B cell (primary cell): Measurements from ENCODE around the gene STRBP. TPM values are rescaled to one million over a fixed set of nuclear protein-coding genes. Genes with fewer than 3 reads are reported as not detected.

Source experiments
- ATAC-seq: fragments of 200-7000 bp; cut with Tn5 transposase; one replicate; pipeline ENCODE4 v1.10.0; 2021; ENCODE audit warnings: low read depth, mild to moderate bottlenecking, moderate number of reproducible peaks, moderate library complexity
- CTCF ChIA-PET: fragments of 350-600 bp; sonication (Branson Sonifier 250); formaldehyde crosslinking; loops from one replicate; lab custom pipeline; 2021; ENCODE audit warnings: antibody characterized with exemption, inconsistent platforms; lab: Charles Lee
- POLR2A ChIA-PET: fragments of 350-600 bp; sonication (Branson Sonifier 250); formaldehyde crosslinking; loops from one replicate; lab custom pipeline; 2021; ENCODE audit warnings: antibody characterized with exemption; lab: Charles Lee
- DNase-seq: peaks from one replicate; pipeline ENCODE4 v3.0.0; 2013
- H2AFZ ChIP-seq: 2 replicates; pipeline ENCODE4 v1.6.1; 2012; ENCODE audit warnings: mild to moderate bottlenecking, low read depth, low read length; ENCODE audit not compliant: insufficient read depth, poor library complexity, severe bottlenecking
- H3K27ac ChIP-seq, 2 donors: 1 replicate in 1 of 2; 2 replicates in 1 of 2; pipeline ENCODE4 v1.5.1; 2012 to 2013; ENCODE audit warnings: low read length in 2 of 2, mild to moderate bottlenecking in 2 of 2, moderate library complexity in 1 of 2
- H3K27me3 ChIP-seq, 4 experiments: fragments of 200-600 bp in 1 of 4; sonication (generic) in 1 of 4; replicated peaks in 1 of 4; 1 replicate in 2 of 4; 2 replicates in 2 of 4; pipeline versions ENCODE4 v1.6.1 to v1.7.0; 2013 to 2016; ENCODE audit warnings: low read length in 3 of 4, mild to moderate bottlenecking in 2 of 4, mixed read lengths in 1 of 4, moderate library complexity in 1 of 4; ENCODE audit not compliant: insufficient read depth in 4 of 4, control insufficient read depth in 3 of 4; ENCODE audit errors: control extremely low read depth in 1 of 4
- H3K36me3 ChIP-seq, 2 experiments: replicated peaks in 1 of 2; 1 replicate in 1 of 2; 2 replicates in 1 of 2; pipeline versions ENCODE4 v1.6.1 to v1.7.1; 2013; ENCODE audit warnings: low read length in 1 of 2; ENCODE audit not compliant: insufficient read depth in 2 of 2, control insufficient read depth in 1 of 2; ENCODE audit errors: control extremely low read depth in 1 of 2, extremely low read depth in 1 of 2
- H3K4me1 ChIP-seq, 2 donors: fragments of 200-600 bp in 1 of 2; sonication (generic) in 1 of 2; 1 replicate in 1 of 2; 2 replicates in 1 of 2; pipeline versions ENCODE4 v1.5.1 to v1.6.1; 2013 to 2017; ENCODE audit warnings: low read length in 2 of 2; ENCODE audit not compliant: control insufficient read depth in 2 of 2, insufficient read depth in 2 of 2
- H3K4me2 ChIP-seq: replicated peaks from 2 replicates; pipeline ENCODE3; 2012; ENCODE audit warnings: mild to moderate bottlenecking, low read depth, low read length; ENCODE audit not compliant: poor library complexity, severe bottlenecking
- H3K4me3 ChIP-seq, 5 experiments: fragments of 200-600 bp in 1 of 5; sonication (generic) in 1 of 5; 1 replicate in 3 of 5; 2 replicates in 2 of 5; pipeline versions ENCODE4 v1.5.1 to v1.7.0; 2011 to 2016; ENCODE audit warnings: low read length in 4 of 5, mild to moderate bottlenecking in 4 of 5, low read depth in 2 of 5, control low read depth in 1 of 5, moderate library complexity in 1 of 5; ENCODE audit not compliant: insufficient read depth in 1 of 5; ENCODE audit errors: control extremely low read depth in 1 of 5, extremely low read depth in 1 of 5
- H3K79me2 ChIP-seq: fragments of 200-600 bp; sonication (generic); one replicate; pipeline ENCODE4 v1.6.0; 2016; ENCODE audit warnings: low read length; ENCODE audit not compliant: control insufficient read depth, insufficient read depth
- H3K9ac ChIP-seq: fragments of 200-600 bp; sonication (generic); 2 replicates; pipeline ENCODE4 v1.6.1; 2017; ENCODE audit warnings: mild to moderate bottlenecking, low read length, moderate library complexity
- H3K9me3 ChIP-seq, 3 donors: one replicate each; pipeline versions ENCODE4 v1.6.1 to v1.7.1; 2013; ENCODE audit warnings: low read length in 2 of 3; ENCODE audit not compliant: control insufficient read depth in 2 of 3, insufficient read depth in 1 of 3; ENCODE audit errors: control extremely low read depth in 1 of 3
- H4K20me1 ChIP-seq: 2 replicates; pipeline ENCODE4 v1.6.0; 2012; ENCODE audit warnings: mild to moderate bottlenecking, low read length; ENCODE audit not compliant: insufficient read depth, control insufficient read depth, poor library complexity, severe bottlenecking
- H3K27ac Mint-ChIP-seq: one replicate; pipeline ENCODE4 v1.8.0; 2021; ENCODE audit warnings: mixed read lengths
- H3K27me3 Mint-ChIP-seq: one replicate; pipeline ENCODE4 v1.8.0; 2021; ENCODE audit warnings: mixed read lengths
- H3K4me1 Mint-ChIP-seq: one replicate; pipeline ENCODE4 v1.8.0; 2021; ENCODE audit warnings: mixed read lengths
- H3K4me3 Mint-ChIP-seq: one replicate; pipeline ENCODE4 v1.8.0; 2021; ENCODE audit warnings: mixed read lengths
- H3K9me3 Mint-ChIP-seq: one replicate; pipeline ENCODE4 v1.8.0; 2022; ENCODE audit warnings: mixed read lengths; ENCODE audit not compliant: insufficient read depth
- EZH2 ChIP-seq: IDR thresholded peaks from 2 replicates; pipeline ENCODE4 v1.6.1; 2012; ENCODE audit warnings: borderline replicate concordance, low read depth, mild to moderate bottlenecking, moderate library complexity, low read length; ENCODE audit not compliant: insufficient read depth, poor library complexity, severe bottlenecking
- WGBS: methylation state at CpG from one replicate; pipeline ENCODE4 v1.1.5; 2013; ENCODE audit warnings: missing lambda C conversion rate; ENCODE audit not compliant: insufficient coverage; 5-methylcytosine and 5-hydroxymethylcytosine counted together
- intact Hi-C: fragments of 100-400 bp; cut with micrococcal nuclease; formaldehyde crosslinking; loops from one replicate; pipeline ENCODE4 v1.10.0; 2022
- polyA plus RNA-seq: library from polyadenylated mRNA; depleted of rRNA; stranded (reverse); fragments of >200 nt; gene quantifications from 2 replicates; pipeline ENCODE4 v1.2.3, GENCODE V29; 2012
- total RNA-seq, 2 donors: library from RNA; stranded (reverse); fragments of 120-200 nt in 1 of 2; gene quantifications; 1 replicate in 1 of 2; 2 replicates in 1 of 2; pipeline versions ENCODE4 v1.2.3 to v1.2.4, GENCODE V29; 2013 to 2022
- TF ChIP-seq, protein P1 (sequence below): fragments of 200-600 bp; IDR thresholded peaks from one replicate; pipeline ENCODE4 v1.8.0; 2022; ENCODE audit warnings: antibody characterized with exemption, mild to moderate bottlenecking

The STRBP gene
- total and polyA plus RNA-seq, 2 donors (not counting 1 experiment from before 2014, with no cell fraction given), result 39.1 to 189 TPM

DNA sequence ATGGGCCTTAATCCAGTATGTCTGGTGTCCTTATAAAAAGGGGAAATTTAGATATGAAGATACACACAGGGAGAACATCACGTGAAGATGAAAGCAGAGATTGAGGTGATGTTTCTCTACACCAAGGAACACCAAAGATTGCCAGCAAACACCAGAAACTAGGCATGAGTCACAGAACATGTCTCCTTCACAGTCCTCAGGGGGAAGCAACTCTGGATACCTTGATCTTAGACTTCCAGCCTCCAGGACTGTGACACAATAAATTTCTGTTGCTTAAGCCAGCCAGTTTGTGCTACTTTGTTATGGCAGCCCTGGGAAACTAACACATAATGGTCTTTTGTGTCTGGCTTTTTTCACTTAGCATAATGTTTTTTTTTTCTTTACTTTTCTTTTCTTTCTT lies 41.2 kb upstream of the STRBP start:
- no peaks in the 10 kb centered on the region for H3K36me3 ChIP-seq
- no CpG with 5 or more reads among the region's 1 CpG for WGBS
- H3K79me2 ChIP-seq, result no peaks in the 10 kb centered on the region
- H4K20me1 ChIP-seq, result no peaks in the 10 kb centered on the region
- H3K4me2 ChIP-seq, result no peak overlapping the region
- ATAC-seq, result no peak
- intact Hi-C loops, result no loop called here
- Mint-ChIP-seq H3K4me1 (peaks cover 28% of the 10 kb centered on the region), H3K27ac (no peak overlapping the region), H3K9me3 (no peaks in the 10 kb centered on the region), H3K27me3 (no peaks in the 10 kb centered on the region), H3K4me3 (no peak overlapping the region)
- POLR2A ChIA-PET, result interaction anchor here (0.7 kb wide), 1 partner anchor 74 kb away, joined by 3 read pairs; no protein-coding TSS in a partner anchor
- H3K9me3 ChIP-seq, result no peaks in the 10 kb centered on the region
- H3K4me3 ChIP-seq, result no peak overlapping the region
- no peak for DNase-seq
- H3K27ac ChIP-seq, result no peak overlapping the region
- H3K4me1 ChIP-seq, result peaks cover 14 to 19% of the 10 kb centered on the region in 2 donors
- CTCF ChIA-PET, result interaction anchor here (0.7 kb wide), 1 partner anchor 41 kb away, joined by 8 read pairs; no protein-coding TSS in a partner anchor
- TF ChIP-seq EZH2, result no peak
- TF ChIP-seq, protein P1, sequence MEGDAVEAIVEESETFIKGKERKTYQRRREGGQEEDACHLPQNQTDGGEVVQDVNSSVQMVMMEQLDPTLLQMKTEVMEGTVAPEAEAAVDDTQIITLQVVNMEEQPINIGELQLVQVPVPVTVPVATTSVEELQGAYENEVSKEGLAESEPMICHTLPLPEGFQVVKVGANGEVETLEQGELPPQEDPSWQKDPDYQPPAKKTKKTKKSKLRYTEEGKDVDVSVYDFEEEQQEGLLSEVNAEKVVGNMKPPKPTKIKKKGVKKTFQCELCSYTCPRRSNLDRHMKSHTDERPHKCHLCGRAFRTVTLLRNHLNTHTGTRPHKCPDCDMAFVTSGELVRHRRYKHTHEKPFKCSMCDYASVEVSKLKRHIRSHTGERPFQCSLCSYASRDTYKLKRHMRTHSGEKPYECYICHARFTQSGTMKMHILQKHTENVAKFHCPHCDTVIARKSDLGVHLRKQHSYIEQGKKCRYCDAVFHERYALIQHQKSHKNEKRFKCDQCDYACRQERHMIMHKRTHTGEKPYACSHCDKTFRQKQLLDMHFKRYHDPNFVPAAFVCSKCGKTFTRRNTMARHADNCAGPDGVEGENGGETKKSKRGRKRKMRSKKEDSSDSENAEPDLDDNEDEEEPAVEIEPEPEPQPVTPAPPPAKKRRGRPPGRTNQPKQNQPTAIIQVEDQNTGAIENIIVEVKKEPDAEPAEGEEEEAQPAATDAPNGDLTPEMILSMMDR, result no peak
- H3K9ac ChIP-seq, result no peak overlapping the region
- no peak overlapping the region for H2AFZ ChIP-seq
- H3K27me3 ChIP-seq, result no peaks in the 10 kb centered on the region

- no peak overlapping the region for H3K4me3 Mint-ChIP-seq
Measured at GRCh38 chr9:123305879-123306278, 37.5 kb upstream of the STRBP start.

More at GRCh38 chr9:123305879-123306278, 37.5 kb upstream of the STRBP start:
- Histone ChIP-seq H3K4me3 (no peak overlapping the region), H3K9me3 (no peaks in the 10 kb centered on the region), H3K4me2 (no peak overlapping the region), H3K9ac (no peak overlapping the region), H3K36me3 (no peaks in the 10 kb centered on the region), H3K4me1 (peaks cover 17 to 20% of the 10 kb centered on the region in 2 donors), H2AFZ (no peak overlapping the region), H3K27ac (no peak overlapping the region), H3K27me3 (no peaks in the 10 kb centered on the region), H4K20me1 (no peaks in the 10 kb centered on the region), H3K79me2 (no peaks in the 10 kb centered on the region)
- no peak overlapping the region for H3K27ac Mint-ChIP-seq
- H3K4me1 Mint-ChIP-seq, result peaks cover 14% of the 10 kb centered on the region
- no peak for TF ChIP-seq EZH2
- TF ChIP-seq, protein P1, result no peak
- CTCF ChIA-PET, result interaction anchor here (1.4 kb wide), 1 partner anchor 44 kb away, joined by 8 read pairs; no protein-coding TSS in a partner anchor
- WGBS, result 90% methylated on average over 2 of the region's 4 CpGs
- DNase-seq, result no peak
- no peaks in the 10 kb centered on the region for H3K27me3 Mint-ChIP-seq
- ATAC-seq, result no peak
- POLR2A ChIA-PET, result no interaction called here
- H3K9me3 Mint-ChIP-seq, result no peaks in the 10 kb centered on the region
- intact Hi-C loops, result loop anchor here (2.0 kb wide), 1 partner anchor 33 kb away; no protein-coding TSS in a partner anchor
